ENCODE data around the gene FAM53B.

- TF ChIP-seq CTCF (conservative IDR thresholded peaks at IDR 0.05; ENCODE audit: low read length) (no peak), EZH2phosphoT487 (IDR thresholded peaks at IDR 0.05; ENCODE audit: borderline replicate concordance, low read depth, low read length) (no peak)
These were observed 122.5 kb downstream of the FAM53B start for GRCh38 chr10:124621637-124622036.
